CD4-positive, alpha-beta memory T cell (primary cell): ENCODE measurements around the gene MRM2. TPM values are rescaled to one million over a fixed set of nuclear protein-coding genes. Genes with fewer than 3 reads are reported as not detected.

ENCODE experiments used
- CTCF ChIA-PET: fragments of 350-600 bp; sonication (Branson Sonifier 250); formaldehyde crosslinking; loops from one replicate; lab custom pipeline; 2021; ENCODE audit warnings: inconsistent platforms; ENCODE audit not compliant: partially characterized antibody; lab: Charles Lee
- POLR2A ChIA-PET: fragments of 350-600 bp; sonication (Branson Sonifier 250); formaldehyde crosslinking; loops from one replicate; lab custom pipeline; 2021; ENCODE audit not compliant: partially characterized antibody; lab: Charles Lee
- DNase-seq, 5 donors: peaks; one replicate each; pipeline versions ENCODE4 v3.0.0 to v3.0.0-alpha.2; 2020 to 2022; ENCODE audit warnings: mixed read lengths in 1 of 5
- H3K27ac ChIP-seq: one replicate; pipeline ENCODE4 v1.7.0; 2013; ENCODE audit warnings: low read depth, low read length
- H3K27me3 ChIP-seq: 2 replicates; pipeline ENCODE4 v1.7.0; 2013; ENCODE audit warnings: mild to moderate bottlenecking, low read length, moderate library complexity; ENCODE audit not compliant: insufficient read depth
- H3K36me3 ChIP-seq: 2 replicates; pipeline ENCODE4 v1.7.0; 2013; ENCODE audit warnings: mild to moderate bottlenecking, low read length, moderate library complexity; ENCODE audit not compliant: insufficient read depth
- H3K4me1 ChIP-seq: 2 replicates; pipeline ENCODE4 v1.7.0; 2013; ENCODE audit warnings: mild to moderate bottlenecking, low read length, moderate library complexity; ENCODE audit not compliant: insufficient read depth
- H3K4me3 ChIP-seq, 2 donors: one replicate each; pipeline ENCODE4 v1.7.0; 2013; ENCODE audit warnings: low read length in 2 of 2, mild to moderate bottlenecking in 1 of 2
- H3K9me3 ChIP-seq, 2 donors: one replicate each; pipeline ENCODE4 v1.7.0; 2013; ENCODE audit warnings: low read length in 2 of 2, control low read depth in 1 of 2; ENCODE audit not compliant: control insufficient read depth in 1 of 2
- H3K27ac Mint-ChIP-seq, 7 donors: one replicate each; pipeline ENCODE4 v1.8.0; 2020 to 2021; ENCODE audit warnings: mixed read lengths in 7 of 7, mild to moderate bottlenecking in 6 of 7, inconsistent platforms in 3 of 7, moderate library complexity in 3 of 7
- H3K27me3 Mint-ChIP-seq, 2 donors: one replicate each; pipeline ENCODE4 v1.8.0; 2020 to 2021; ENCODE audit warnings: mixed read lengths in 2 of 2
- H3K36me3 Mint-ChIP-seq, 2 donors: one replicate each; pipeline ENCODE4 v1.8.0; 2020 to 2021; ENCODE audit warnings: mixed read lengths in 2 of 2, inconsistent platforms in 1 of 2, mild to moderate bottlenecking in 1 of 2
- H3K4me1 Mint-ChIP-seq, 4 donors: one replicate each; pipeline ENCODE4 v1.8.0; 2020 to 2021; ENCODE audit warnings: mixed read lengths in 4 of 4, mild to moderate bottlenecking in 1 of 4
- H3K4me3 Mint-ChIP-seq, 8 donors: one replicate each; pipeline ENCODE4 v1.8.0; 2020 to 2021; ENCODE audit warnings: mixed read lengths in 8 of 8, mild to moderate bottlenecking in 7 of 8, moderate library complexity in 6 of 8, inconsistent platforms in 3 of 8
- H3K9me3 Mint-ChIP-seq, 8 donors: one replicate each; pipeline ENCODE4 v1.8.0; 2020 to 2021; ENCODE audit warnings: mixed read lengths in 8 of 8, mild to moderate bottlenecking in 5 of 8, inconsistent platforms in 3 of 8, moderate library complexity in 1 of 8
- intact Hi-C: fragments of 100-400 bp; cut with micrococcal nuclease; formaldehyde crosslinking; loops from one replicate; pipeline ENCODE4 v1.15.1; 2023
- polyA plus RNA-seq, 2 donors: library from polyadenylated mRNA; unstranded; fragments of 300-500 nt; fragmentation: Illumina TruSeq; gene quantifications; one replicate each; pipeline ENCODE4 v1.2.3, GENCODE V29; 2021
- total RNA-seq, 2 experiments: library from RNA; stranded (reverse); gene quantifications; one replicate each; pipeline ENCODE4 v1.2.3, GENCODE V29; 2021

The MRM2 gene
- total and polyA plus RNA-seq, 4 experiments from 2014 or later = 17.4 to 32.9 (median 24.0) TPM

GRCh38 chr7:2195400-2196246 lies 46.4 kb downstream of the MRM2 start:
- no peak overlapping the region for H3K27ac ChIP-seq
- Mint-ChIP-seq H3K27me3 (no peaks in the 10 kb centered on the region), H3K4me1 (peaks cover 0 to 4% (median 1%) of the 10 kb centered on the region in 4 donors), H3K9me3 (peaks cover 0 to 10% (median 2%) of the 10 kb centered on the region in 8 donors), H3K4me3 (no peak overlapping the region), H3K36me3 (peaks cover 41 to 53% of the 10 kb centered on the region in 2 donors), H3K27ac (no peak overlapping the region)
- H3K4me1 ChIP-seq = no peaks in the 10 kb centered on the region
- DNase-seq = no peak
- no peaks in the 10 kb centered on the region for H3K36me3 ChIP-seq
- POLR2A ChIA-PET = no interaction called here
- CTCF ChIA-PET = interaction anchor here (0.9 to 1.9 kb wide), 2 partner anchors 10 to 91 kb away, joined by 3 to 6 read pairs; no protein-coding TSS in a partner anchor
- H3K4me3 ChIP-seq = no peak overlapping the region
- no peaks in the 10 kb centered on the region for H3K27me3 ChIP-seq
- intact Hi-C loops = no loop called here
- peaks cover 0 to 9% of the 10 kb centered on the region in 2 donors for H3K9me3 ChIP-seq

DNA sequence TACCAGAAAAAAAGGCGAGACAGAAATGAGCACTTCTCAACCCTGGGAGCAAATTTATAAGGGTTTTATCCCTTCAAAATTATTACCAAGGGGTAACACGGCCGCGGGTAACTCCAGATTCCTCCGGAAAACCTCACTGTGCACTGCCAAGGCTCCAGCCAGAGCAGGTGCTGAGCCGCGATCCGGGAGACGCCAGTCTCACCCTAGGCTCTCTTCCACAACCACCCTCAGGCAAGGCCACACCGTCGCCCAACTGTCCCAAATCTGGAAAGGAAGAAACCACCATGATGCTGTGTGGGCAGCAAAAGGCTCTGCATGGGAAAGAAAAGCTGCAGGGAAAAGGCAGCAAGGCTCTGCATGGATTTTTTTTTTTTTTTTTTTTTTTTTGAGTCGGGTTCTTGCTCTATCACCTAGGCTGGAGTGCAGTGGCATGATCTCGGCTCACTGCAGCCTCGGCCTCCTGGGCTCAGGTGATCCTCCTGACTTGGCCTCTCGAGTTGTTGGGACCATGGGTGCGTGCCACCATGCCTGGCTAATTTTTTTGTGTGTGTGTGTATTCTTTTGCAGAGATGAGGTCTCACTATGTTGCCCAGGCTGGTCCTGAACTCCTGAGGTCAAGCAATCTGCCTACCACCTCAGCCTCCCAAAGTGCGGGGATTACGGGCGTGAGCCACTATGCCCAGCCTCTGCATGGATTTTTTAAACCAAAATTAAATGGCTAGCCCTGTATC lies 48.3 kb downstream of the MRM2 start:
- no peak overlapping the region for H3K4me3 Mint-ChIP-seq

GRCh38 chr7:2192831-2193534 lies 49.0 kb downstream of the MRM2 start:
- Histone ChIP-seq H3K27me3 (no peaks in the 10 kb centered on the region), H3K36me3 (no peaks in the 10 kb centered on the region), H3K27ac (no peak overlapping the region), H3K4me1 (no peaks in the 10 kb centered on the region), H3K9me3 (peaks cover 0 to 9% of the 10 kb centered on the region in 2 donors), H3K4me3 (no peak overlapping the region)
- Mint-ChIP-seq H3K27ac (no peak overlapping the region), H3K4me1 (peaks cover 0 to 4% (median under 1%) of the 10 kb centered on the region in 4 donors), H3K4me3 (no peak overlapping the region), H3K9me3 (peaks cover 0 to 14% (median 5%) of the 10 kb centered on the region in 8 donors), H3K27me3 (no peaks in the 10 kb centered on the region), H3K36me3 (peaks cover 54 to 57% of the 10 kb centered on the region in 2 donors)
- intact Hi-C loops = no loop called here
- POLR2A ChIA-PET = no interaction called here
- CTCF ChIA-PET = no interaction called here
- DNase-seq = no peak

More for the DNA sequence above, 48.3 kb downstream of the MRM2 start:
- H3K4me1 ChIP-seq = no peaks in the 10 kb centered on the region
- no peak overlapping the region for H3K27ac ChIP-seq
- no peaks in the 10 kb centered on the region for H3K27me3 Mint-ChIP-seq
- no peak overlapping the region for H3K4me3 ChIP-seq
- intact Hi-C loops = no loop called here
- H3K36me3 Mint-ChIP-seq = peaks cover 49 to 52% of the 10 kb centered on the region in 2 donors
- H3K36me3 ChIP-seq = no peaks in the 10 kb centered on the region
- POLR2A ChIA-PET = interaction anchor here (0.6 kb wide), 1 partner anchor 162 kb away, joined by 3 read pairs; no protein-coding TSS in a partner anchor
- peaks cover 0 to 4% (median under 1%) of the 10 kb centered on the region in 4 donors for H3K4me1 Mint-ChIP-seq
- peaks cover 0 to 14% (median 5%) of the 10 kb centered on the region in 8 donors for H3K9me3 Mint-ChIP-seq
- H3K27me3 ChIP-seq = no peaks in the 10 kb centered on the region
- no peak overlapping the region for H3K27ac Mint-ChIP-seq
- CTCF ChIA-PET = no interaction called here
- DNase-seq = no peak
- peaks cover 0 to 9% of the 10 kb centered on the region in 2 donors for H3K9me3 ChIP-seq

- Mint-ChIP-seq H3K4me1 (no peaks in the 10 kb centered on the region), H3K36me3 (peaks cover 44 to 45% of the 10 kb centered on the region in 2 donors), H3K9me3 (peaks cover 0 to 12% (median 5%) of the 10 kb centered on the region in 8 donors), H3K27ac (no peak overlapping the region), H3K27me3 (no peaks in the 10 kb centered on the region), H3K4me3 (no peak overlapping the region)
- ChIA-PET CTCF (no interaction called here), POLR2A (no interaction called here)
- Histone ChIP-seq H3K36me3 (no peaks in the 10 kb centered on the region), H3K4me1 (no peaks in the 10 kb centered on the region), H3K27me3 (no peaks in the 10 kb centered on the region), H3K9me3 (peaks cover 0 to 9% of the 10 kb centered on the region in 2 donors), H3K27ac (no peak overlapping the region), H3K4me3 (no peak overlapping the region)
- DNase-seq = no peak
- intact Hi-C loops = no loop called here
Observed at GRCh38 chr7:2191016-2191415, 51.0 kb downstream of the MRM2 start.

DNA sequence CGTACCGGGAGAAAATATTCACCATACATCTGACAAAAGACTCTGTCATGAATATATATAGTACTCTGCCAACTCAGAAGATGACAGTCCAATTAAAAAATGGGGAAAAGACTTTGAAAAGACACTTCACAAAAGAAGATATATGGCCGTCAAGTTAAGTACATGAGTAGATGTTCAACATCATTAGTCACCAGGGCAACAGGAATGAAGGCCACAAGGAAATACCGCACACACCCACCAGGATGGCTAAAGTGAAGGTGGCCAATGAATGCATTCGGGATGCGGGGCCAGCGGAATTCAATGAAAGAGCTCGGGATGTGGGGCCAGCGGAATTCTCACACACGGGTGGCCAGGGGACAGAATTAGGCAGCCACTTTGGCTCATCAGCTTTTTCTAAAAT lies 51.5 kb downstream of the MRM2 start:
- Histone ChIP-seq H3K4me1 (no peaks in the 10 kb centered on the region), H3K36me3 (no peaks in the 10 kb centered on the region), H3K27me3 (no peaks in the 10 kb centered on the region), H3K4me3 (no peak overlapping the region), H3K9me3 (peaks cover 0 to 5% of the 10 kb centered on the region in 2 donors), H3K27ac (no peak overlapping the region)
- peaks cover 0 to 10% (median 4%) of the 10 kb centered on the region in 8 donors for H3K9me3 Mint-ChIP-seq
- no peak for DNase-seq
- H3K27me3 Mint-ChIP-seq = no peaks in the 10 kb centered on the region
- peaks cover 41 to 42% of the 10 kb centered on the region in 2 donors for H3K36me3 Mint-ChIP-seq
- H3K27ac Mint-ChIP-seq = no peak overlapping the region
- CTCF ChIA-PET = no interaction called here
- intact Hi-C loops = no loop called here
- POLR2A ChIA-PET = no interaction called here
- no peaks in the 10 kb centered on the region for H3K4me1 Mint-ChIP-seq
- H3K4me3 Mint-ChIP-seq = no peak overlapping the region

DNA sequence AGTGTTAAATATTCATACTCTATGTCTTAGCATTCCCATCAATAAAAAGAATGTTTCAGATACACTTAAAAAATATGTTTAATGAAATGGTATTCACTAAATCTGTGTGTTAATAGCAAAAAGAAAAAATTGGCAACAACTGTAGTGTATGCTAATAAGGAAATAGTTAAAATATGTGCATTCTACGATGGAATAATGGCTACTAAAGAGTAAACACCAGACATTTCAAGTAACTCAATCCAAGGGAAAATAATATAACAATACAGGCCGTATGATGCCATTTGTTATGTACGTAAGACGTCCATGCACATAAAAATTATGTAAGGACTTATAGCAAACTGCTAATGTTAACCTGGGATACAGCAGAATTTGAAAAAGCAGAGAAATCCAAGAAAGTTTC lies 55.8 kb downstream of the MRM2 start:
- intact Hi-C loops = no loop called here
- no peak for DNase-seq
- ChIA-PET CTCF (interaction anchor here (1.0 kb wide), 1 partner anchor 9 kb away, joined by 3 read pairs; no protein-coding TSS in a partner anchor), POLR2A (no interaction called here)
- peaks cover 0 to 8% (median 3%) of the 10 kb centered on the region in 8 donors for H3K9me3 Mint-ChIP-seq
- no peak overlapping the region for H3K27ac Mint-ChIP-seq
- Histone ChIP-seq H3K9me3 (no peaks in the 10 kb centered on the region), H3K27ac (no peak overlapping the region), H3K36me3 (no peaks in the 10 kb centered on the region), H3K4me1 (no peaks in the 10 kb centered on the region), H3K4me3 (no peak overlapping the region), H3K27me3 (no peaks in the 10 kb centered on the region)
- H3K27me3 Mint-ChIP-seq = no peaks in the 10 kb centered on the region
- no peak overlapping the region for H3K4me3 Mint-ChIP-seq
- H3K36me3 Mint-ChIP-seq = peaks cover 31 to 49% of the 10 kb centered on the region in 2 donors
- peaks cover 0 to 2% (median 0%) of the 10 kb centered on the region in 4 donors for H3K4me1 Mint-ChIP-seq
